T-helper 1 cell treated with Interleukin-12 subunit alpha and Interleukin-12 subunit beta and Interleukin-4 antibody, amounts not matched to agents 30 ng/mL and 1 ng/mL, for 36 hours (primary cell): Measurements from ENCODE around the gene CHRM5. TPM values are rescaled to one million over a fixed set of nuclear protein-coding genes. Genes with fewer than 3 reads are reported as not detected.

Source experiments
- intact Hi-C: fragments of 100-400 bp; cut with micrococcal nuclease; formaldehyde crosslinking; loops from one replicate; pipeline ENCODE4 v1.15.1; 2024
- total RNA-seq: library from RNA; stranded (reverse); gene quantifications from 2 replicates; pipeline ENCODE4 v1.2.3, GENCODE V29; 2022

CHRM5 gene
- total RNA-seq, 1 donor from 2014 or later = not detected

- intact Hi-C loops = no loop called here
Measured at GRCh38 chr15:34084086-34084485, 115.8 kb downstream of the CHRM5 start.

GRCh38 chr15:34085746-34086145, 117.4 kb downstream of the CHRM5 start:
- intact Hi-C loops = no loop called here

DNA sequence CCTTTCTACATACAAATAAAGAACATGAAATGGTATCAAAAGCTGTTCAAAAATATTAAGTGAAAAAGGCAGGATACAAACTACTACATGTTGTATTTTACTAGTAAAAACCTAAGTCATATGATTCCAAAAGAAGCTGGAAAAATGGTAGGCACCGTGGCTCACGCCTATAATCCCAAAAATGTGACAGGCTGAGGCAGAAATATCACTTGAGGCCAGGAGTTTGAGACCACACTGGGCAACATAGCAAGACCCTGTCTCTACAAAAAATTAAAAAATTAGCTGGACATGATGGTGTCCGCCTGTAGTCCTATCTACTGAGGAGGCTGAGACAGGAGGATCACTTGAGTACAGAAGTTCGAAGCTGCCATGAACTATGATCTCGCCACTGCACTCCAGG, 131.6 kb downstream of the CHRM5 start:
- intact Hi-C loops = no loop called here

DNA sequence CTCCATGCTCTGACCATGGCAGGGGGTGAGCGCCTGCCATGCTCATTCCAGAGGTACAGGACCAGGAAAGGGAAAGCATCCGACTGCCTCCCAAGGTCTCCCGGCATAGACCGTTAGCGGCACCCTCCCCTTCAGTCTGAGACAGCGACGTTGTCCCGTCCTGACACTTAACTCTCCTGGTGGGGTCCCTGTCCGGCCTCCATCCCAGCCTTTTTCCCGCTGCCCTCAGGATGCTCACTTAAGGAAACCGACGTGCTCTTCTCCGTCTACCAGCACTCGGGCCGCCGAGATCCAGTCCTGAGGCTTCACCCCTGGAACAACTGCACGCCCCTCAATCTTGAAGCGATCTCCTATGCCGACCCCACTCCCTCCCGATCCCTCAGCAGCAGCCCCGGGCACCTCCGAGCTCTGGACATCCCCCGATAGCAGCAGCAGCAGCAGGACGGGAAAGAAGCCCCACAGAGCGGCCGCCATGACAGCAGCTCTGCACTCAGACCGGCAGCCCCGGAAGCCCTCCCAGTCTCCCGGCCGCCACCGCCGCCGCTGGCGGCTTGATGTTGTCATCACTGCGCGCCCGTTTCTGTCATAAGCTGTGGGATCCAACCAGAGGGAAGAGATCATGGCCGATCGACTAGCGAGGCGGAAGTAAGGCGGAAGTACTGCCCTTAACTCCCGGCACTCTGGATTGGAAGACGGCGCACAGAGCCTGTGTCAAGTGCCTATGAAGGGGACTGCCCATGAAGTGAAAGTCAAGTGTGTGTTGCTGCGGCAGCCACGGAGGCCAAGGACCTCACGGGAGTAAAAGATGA, 133.3 kb downstream of the CHRM5 start, which contains the start of the genes EMC7 and PGBD4:
TSS of gene EMC7 (minus strand) at position 497 of the 809 bp plus-strand sequence. CDS start at position 474, 23 bp downstream.
TSS of gene PGBD4 (plus strand) at position 718 of the 809 bp plus-strand sequence. CDS start 449 bp downstream, outside the sequence.
- intact Hi-C loops = loop anchor here (1.0 to 2.0 kb wide), 12 partner anchors 9 to 887 kb away; partner anchors contain the start of genes AQR, AVEN, EMC4 and GOLGA8A

DNA sequence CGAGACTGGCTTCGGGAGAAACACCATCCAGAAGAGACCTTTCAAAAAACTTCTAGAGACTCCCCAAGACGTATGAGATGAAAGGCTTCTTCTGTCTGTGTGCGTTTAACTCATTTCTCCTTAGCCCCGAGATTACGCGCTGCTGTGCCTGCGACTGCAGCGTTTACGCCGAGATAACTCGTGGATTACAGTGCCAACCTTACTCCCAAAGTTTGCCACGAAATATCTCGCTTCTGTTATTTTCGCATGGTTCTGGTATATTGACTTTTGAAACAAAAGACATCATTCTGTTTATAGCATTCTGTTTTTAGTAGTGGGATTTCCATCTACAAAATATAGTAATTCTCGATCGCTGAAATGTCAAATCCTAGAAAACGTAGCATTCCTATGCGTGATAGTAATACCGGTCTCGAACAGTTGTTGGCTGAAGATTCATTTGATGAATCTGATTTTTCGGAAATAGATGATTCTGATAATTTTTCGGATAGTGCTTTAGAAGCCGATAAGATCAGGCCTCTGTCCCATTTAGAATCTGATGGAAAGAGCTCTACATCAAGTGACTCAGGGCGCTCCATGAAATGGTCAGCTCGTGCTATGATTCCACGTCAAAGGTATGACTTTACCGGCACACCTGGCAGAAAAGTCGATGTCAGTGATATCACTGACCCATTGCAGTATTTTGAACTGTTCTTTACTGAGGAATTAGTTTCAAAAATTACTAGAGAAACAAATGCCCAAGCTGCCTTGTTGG, 134.1 kb downstream of the CHRM5 start:
- intact Hi-C loops = loop anchor here (1.0 to 2.0 kb wide), 12 partner anchors 8 to 886 kb away; partner anchors contain the start of genes AQR, AVEN, EMC4 and GOLGA8A

DNA sequence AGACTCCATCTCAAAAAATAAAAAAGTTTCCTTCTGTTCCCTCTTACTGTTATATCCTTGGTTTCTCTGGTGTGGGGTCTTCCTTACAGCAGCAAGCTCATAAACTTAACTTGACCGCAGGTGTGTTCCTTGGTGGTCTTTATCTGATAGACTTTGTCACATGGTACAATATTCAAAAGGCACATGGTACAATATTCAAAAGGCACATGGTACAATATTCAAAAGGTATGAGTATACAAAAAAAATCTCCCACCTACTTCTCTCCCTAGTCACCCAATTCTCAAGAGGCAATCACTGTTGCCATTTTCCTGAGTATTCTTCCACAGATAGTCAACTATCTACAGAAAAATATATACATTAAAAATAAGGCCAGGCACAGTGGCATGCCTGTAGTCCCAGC, 138.1 kb downstream of the CHRM5 start:
- intact Hi-C loops = no loop called here

DNA sequence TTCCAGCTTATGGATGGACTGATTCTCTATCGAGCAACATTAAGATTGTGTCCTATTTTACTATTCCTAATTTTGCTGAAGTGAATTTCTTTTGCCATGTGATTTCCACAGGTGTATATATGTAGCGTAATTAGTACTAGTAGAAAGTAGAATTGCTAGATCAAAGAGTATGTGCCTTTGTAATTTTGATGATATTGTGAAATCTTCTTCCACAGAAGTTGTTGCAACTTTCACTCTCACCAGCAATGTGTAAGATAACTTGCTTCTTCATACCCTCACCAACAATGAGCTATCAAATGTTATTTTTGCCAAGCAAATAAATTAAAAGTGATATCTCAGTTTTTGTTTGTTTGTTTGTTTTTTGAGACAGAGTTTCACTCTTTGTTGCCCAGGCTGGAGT, 139.0 kb downstream of the CHRM5 start:
- intact Hi-C loops = no loop called here

DNA sequence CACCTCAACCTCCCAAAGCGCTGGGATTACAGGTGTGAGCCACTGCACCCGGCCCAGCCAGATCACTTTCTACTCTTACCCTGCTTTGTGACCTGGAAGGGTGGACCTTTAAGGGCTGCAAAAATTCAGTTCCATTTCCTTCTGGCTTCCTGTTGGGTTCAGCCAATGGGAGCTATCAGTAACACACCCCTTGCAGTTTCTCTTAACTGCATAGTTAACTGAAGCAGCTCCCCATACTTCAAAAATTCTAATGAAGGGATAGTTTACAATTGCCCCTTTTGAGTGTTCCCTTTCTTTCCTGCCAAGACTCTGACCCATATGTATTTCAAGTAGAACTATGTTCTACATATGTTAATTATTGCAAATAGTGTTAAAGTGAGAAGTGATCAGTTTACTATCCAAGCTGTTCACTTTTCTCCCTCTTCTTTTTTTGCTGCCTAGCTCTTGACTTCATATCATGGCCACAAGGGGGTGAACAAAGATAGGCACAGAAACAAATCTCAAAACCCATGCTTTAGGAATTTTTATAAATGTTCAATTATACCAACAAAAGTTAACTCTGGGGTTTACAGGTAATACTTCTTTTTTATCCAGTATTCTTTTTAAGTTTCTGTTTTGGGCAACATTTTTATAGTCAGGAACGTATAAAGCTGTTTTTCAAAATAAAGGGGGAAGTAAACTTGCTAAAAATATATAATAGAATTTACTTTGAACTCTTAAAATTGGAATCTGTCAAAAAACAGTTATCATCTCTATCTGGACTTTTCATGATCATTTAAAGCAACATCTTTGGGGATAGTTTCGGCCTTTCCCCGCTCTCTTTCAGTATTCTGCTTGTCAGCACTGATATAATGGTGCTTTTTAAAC, 141.7 kb downstream of the CHRM5 start:
- intact Hi-C loops = loop anchor here (1.0 kb wide), 6 partner anchors 8 to 810 kb away; partner anchors contain the start of genes GOLGA8B, KATNBL1, LPCAT4 and PGBD4

GRCh38 chr15:34111488-34111887, 143.2 kb downstream of the CHRM5 start:
- intact Hi-C loops = no loop called here

DNA sequence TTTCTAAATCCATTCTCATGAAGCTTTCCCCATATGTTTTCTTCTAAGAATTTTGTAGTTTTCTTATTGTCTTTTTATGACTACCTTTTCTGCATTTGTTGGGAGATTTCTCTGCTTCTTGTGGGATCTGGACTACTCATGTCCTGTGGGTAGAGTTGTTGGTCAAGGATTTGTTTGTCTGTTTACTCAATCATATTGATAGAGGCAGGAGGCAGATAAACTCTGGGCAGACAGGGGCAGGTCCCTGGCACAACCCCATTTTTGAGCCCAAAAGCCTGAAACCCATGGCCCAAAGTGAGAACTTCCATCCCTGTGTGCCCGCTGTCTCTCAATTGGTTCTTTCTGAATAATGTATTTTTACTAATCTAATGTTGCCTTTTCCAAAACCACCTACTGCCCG, 145.9 kb downstream of the CHRM5 start:
- intact Hi-C loops = no loop called here

DNA sequence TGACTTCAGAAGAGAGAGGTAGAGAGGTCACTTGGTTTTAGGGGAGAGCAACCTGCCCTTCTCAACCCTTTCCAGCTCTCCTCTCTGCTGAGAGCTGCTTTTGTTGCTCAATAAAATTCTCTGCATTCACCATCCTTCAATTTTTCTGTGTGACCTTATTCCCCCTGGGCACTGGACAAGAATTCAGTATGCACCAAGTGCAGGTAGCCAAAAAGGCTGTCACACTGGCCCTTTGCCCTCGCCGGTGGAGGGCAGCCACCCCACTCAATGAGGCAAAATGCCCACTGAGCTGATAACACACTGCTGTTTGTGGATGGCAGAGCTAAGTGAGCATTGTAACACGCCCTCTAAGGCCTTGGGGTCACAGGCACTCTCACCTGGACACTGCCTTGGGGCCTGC, 146.4 kb downstream of the CHRM5 start:
- intact Hi-C loops = no loop called here

GRCh38 chr15:34116620-34117019, 148.3 kb downstream of the CHRM5 start:
- intact Hi-C loops = no loop called here

Other genes with a start within 250 kb of the CHRM5 start
- 13.3 and 13.9 TPM in 2 replicates for gene AVEN, start 70.7 kb downstream of the CHRM5 start, total RNA-seq
- gene EMC7, start 133.4 kb downstream of the CHRM5 start, total RNA-seq = 82.5 and 84.9 TPM in 2 replicates
- gene PGBD4, start 133.6 kb downstream of the CHRM5 start, total RNA-seq = 3.8 TPM in 2 replicates
- 40.1 and 40.3 TPM in 2 replicates for gene KATNBL1, start 241.6 kb downstream of the CHRM5 start, total RNA-seq